K562 (cell line): Measurements from ENCODE around the gene LIN28B. TPM values are rescaled to one million over a fixed set of nuclear protein-coding genes. Genes with fewer than 3 reads are reported as not detected.

Experiments used
- ATAC-seq: fragments of 200-7000 bp; cut with Tn5 transposase; 3 replicates; pipeline ENCODE4 v1.9.1; 2020; ENCODE audit warnings: moderate library complexity
- BruUV-seq: library from RNA; stranded (reverse); fragments of 400-500 nt; replicated peaks from 2 replicates; lab custom pipeline; 2021; lab: Mats Ljungman, UMichigan
- CTCF ChIA-PET: fragments of 300-600 bp; formaldehyde crosslinking; extraction: SDS; loops from one replicate; lab custom pipeline; 2021; ENCODE audit warnings: low intra/inter-chr PET ratio; lab: Yijun Ruan, JAX
- POLR2A ChIA-PET: fragments of 300-600, 350-650 bp; sonication (Branson Sonifier 250); formaldehyde crosslinking; extraction: SDS; loops from one replicate; lab custom pipeline; 2021; ENCODE audit warnings: antibody characterized with exemption, inconsistent platforms; lab: Yijun Ruan, JAX
- DNase-seq, 4 experiments: peaks; one replicate each; pipeline versions ENCODE4 v3.0.0 to v3.0.0-alpha.2; 2011 to 2018; ENCODE audit warnings: low spot score in 3 of 4, mixed read lengths in 3 of 4; ENCODE audit errors: extremely low read depth in 1 of 4
- FAIRE-seq: peaks from 2 replicates; lab custom pipeline; 2011; peaks lifted over from hg19 to GRCh38; lab: Jason Lieb, UNC
- H2AFZ ChIP-seq: 2 replicates; pipeline ENCODE4 v1.6.0; 2011; ENCODE audit warnings: low read depth, low read length, control low read depth, inconsistent platforms
- H3K27ac ChIP-seq: fragments of 200-600 bp; 3 replicates; pipeline ENCODE4 v1.8.0; 2011; ENCODE audit warnings: low read depth, mild to moderate bottlenecking, control low read depth, inconsistent platforms, low read length, moderate library complexity, mixed read lengths; ENCODE audit errors: extremely low read depth
- H3K27me3 ChIP-seq, 2 experiments: fragments of 300-600 bp in 1 of 2; 2 replicates in 1 of 2; 3 replicates in 1 of 2; pipeline versions ENCODE4 v1.6.0 to v1.8.0; 2011; ENCODE audit warnings: inconsistent platforms in 2 of 2, low read length in 2 of 2, mild to moderate bottlenecking in 1 of 2, mixed read lengths in 1 of 2, moderate library complexity in 1 of 2; ENCODE audit not compliant: control insufficient read depth in 2 of 2, insufficient read depth in 2 of 2
- H3K36me3 ChIP-seq: fragments of 300-600 bp; 3 replicates; pipeline ENCODE4 v1.8.0; 2011; ENCODE audit warnings: mild to moderate bottlenecking, low read length, inconsistent platforms; ENCODE audit not compliant: control insufficient read depth, insufficient read depth
- H3K4me1 ChIP-seq, 2 experiments: fragments of 200-600 bp in 1 of 2; replicated peaks in 1 of 2; 2 replicates in 1 of 2; 3 replicates in 1 of 2; pipeline versions ENCODE4 v1.5.1 to v1.8.0; 2011; ENCODE audit warnings: inconsistent platforms in 2 of 2, low read length in 2 of 2, mild to moderate bottlenecking in 1 of 2, mixed read lengths in 1 of 2, moderate library complexity in 1 of 2; ENCODE audit not compliant: control insufficient read depth in 2 of 2, insufficient read depth in 2 of 2
- H3K4me2 ChIP-seq: 2 replicates; pipeline ENCODE4 v1.6.1; 2011; ENCODE audit warnings: low read length, control low read depth, inconsistent platforms, mixed read lengths; ENCODE audit not compliant: insufficient read depth
- H3K4me3 ChIP-seq: fragments of 200-600 bp; sonication (generic), shearing (Covaris generic); 2 replicates; pipeline ENCODE4 v1.5.1; 2016; ENCODE audit warnings: control low read depth, inconsistent platforms
- H3K79me2 ChIP-seq: fragments of 200-600 bp; 3 replicates; pipeline ENCODE4 v1.8.0; 2011; ENCODE audit warnings: low read length, inconsistent platforms; ENCODE audit not compliant: control insufficient read depth, insufficient read depth
- H3K9ac ChIP-seq, 2 experiments: 2 replicates each; pipeline versions ENCODE4 v1.6.0 to v1.6.1; 2011; ENCODE audit warnings: low read depth in 2 of 2, low read length in 2 of 2, control low read depth in 1 of 2, inconsistent platforms in 1 of 2, mild to moderate bottlenecking in 1 of 2, mixed read lengths in 1 of 2; ENCODE audit not compliant: insufficient read depth in 1 of 2
- H3K9me1 ChIP-seq: one replicate; pipeline ENCODE4 v1.6.0; 2011; ENCODE audit warnings: inconsistent platforms, mild to moderate bottlenecking, low read length, moderate library complexity; ENCODE audit not compliant: control insufficient read depth, insufficient read depth
- H3K9me3 ChIP-seq: replicated peaks from 2 replicates; pipeline ENCODE4 v1.5.1; 2011; ENCODE audit warnings: low read depth, low read length, inconsistent platforms; ENCODE audit not compliant: control insufficient read depth, insufficient read depth
- H4K20me1 ChIP-seq: replicated peaks from 2 replicates; pipeline ENCODE4 v1.6.1; 2011; ENCODE audit warnings: low read length, inconsistent platforms, mixed read lengths; ENCODE audit not compliant: control insufficient read depth, insufficient read depth
- CC2D1A ChIP-seq: fragments of 450-650 bp; IDR thresholded peaks from 2 replicates; pipeline ENCODE4 v1.6.1; 2017; ENCODE audit warnings: mild to moderate bottlenecking
- CREBBP ChIP-seq: IDR thresholded peaks from one replicate; pipeline ENCODE4 v1.6.1; 2012; ENCODE audit warnings: low read depth, mild to moderate bottlenecking, control low read depth, inconsistent platforms, low read length
- ETV1 ChIP-seq: fragments of 450-650 bp; conservative IDR thresholded peaks from 2 replicates; pipeline ENCODE4 v1.6.1; 2016; ENCODE audit warnings: missing genetic modification characterization, control low read depth, low read depth, missing compliant biosample characterization
- FOXA1 ChIP-seq: fragments of 450-650 bp; IDR thresholded peaks from 2 replicates; pipeline ENCODE4 v1.6.1; 2016; ENCODE audit warnings: mild to moderate bottlenecking, borderline replicate concordance
- NR2F6 ChIP-seq: fragments of 450-650 bp; formaldehyde crosslinking; IDR thresholded peaks from 2 replicates; pipeline ENCODE4 v1.4.0; 2020; ENCODE audit warnings: mild to moderate bottlenecking
- POU5F1 ChIP-seq: fragments of 150-350 bp; IDR thresholded peaks from 2 replicates; pipeline ENCODE4 v1.6.1; 2014; ENCODE audit warnings: borderline replicate concordance, low read length, low read depth, mild to moderate bottlenecking; ENCODE audit not compliant: partially characterized antibody
- SRSF9 ChIP-seq: fragments of 200-400 bp; formaldehyde crosslinking; IDR thresholded peaks from 2 replicates; pipeline ENCODE4 v1.6.1; 2017; ENCODE audit warnings: low read depth, low read length, borderline replicate concordance
- ZC3H4 ChIP-seq: sonication (generic); formaldehyde crosslinking; IDR thresholded peaks from 2 replicates; pipeline ENCODE4 v1.9.0; 2021; ENCODE audit warnings: missing genetic modification reagents, borderline replicate concordance
- ZFX ChIP-seq: sonication (generic); formaldehyde crosslinking; IDR thresholded peaks from 2 replicates; pipeline ENCODE4 v1.8.0; 2022; ENCODE audit warnings: mild to moderate bottlenecking, missing genetic modification reagents, moderate library complexity
- ZNF589 ChIP-seq: fragments of 200-800 bp; sonication (Bioruptor generic); IDR thresholded peaks from 2 replicates; pipeline ENCODE4 v1.6.1; 2016; ENCODE audit warnings: low read depth, missing genetic modification characterization, missing compliant biosample characterization
- ZNF76 ChIP-seq: fragments of 250-450 bp; sonication (Bioruptor Pico); IDR thresholded peaks from 2 replicates; pipeline ENCODE4 v1.4.0; 2020; ENCODE audit warnings: mild to moderate bottlenecking, moderate library complexity, borderline replicate concordance
- ZNF778 ChIP-seq: fragments of 450-650 bp; formaldehyde crosslinking; IDR thresholded peaks from 2 replicates; pipeline ENCODE4 v1.4.0; 2020; ENCODE audit warnings: mild to moderate bottlenecking, moderate library complexity
- WGBS: fragments of 100-300 bp; shearing (Covaris generic); methylation state at CpG from one replicate; pipeline ENCODE4 v1.1.6; 2016; ENCODE audit warnings: low coverage, mixed read lengths; ENCODE audit not compliant: insufficient coverage; ENCODE audit errors: missing lambda C conversion rate; 5-methylcytosine and 5-hydroxymethylcytosine counted together
- in situ Hi-C: fragments of 300-500 bp; cut with MboI; formaldehyde crosslinking; loops from 4 replicates; pipeline ENCODE4 v1.15.0; 2018; ENCODE audit warnings: inconsistent platforms, mixed read lengths
- intact Hi-C: fragments of 100-400 bp; cut with micrococcal nuclease; formaldehyde crosslinking; loops from 2 replicates; pipeline ENCODE4 v1.14.2; 2022
- polyA plus RNA-seq, 8 experiments: library from polyadenylated mRNA; depleted of rRNA in 4 of 8; stranded (reverse) in 5 of 8; unstranded in 3 of 8; fragments of >200 nt; fragmentation: Nextera tagmentation in 2 of 8; fragmentation: Illumina TruSeq in 1 of 8; extraction: Ambion mirVana in 2 of 8; extraction: Trizol in 1 of 8; gene quantifications; 2 replicates each; pipeline versions ENCODE4 v1.2.1 to v1.2.3, GENCODE V29; 2011 to 2014; ENCODE audit warnings: inconsistent platforms in 1 of 8, missing spikeins in 1 of 8
- total RNA-seq, 7 experiments: library from RNA; depleted of rRNA in 6 of 7; stranded (reverse); fragments of >200 nt in 6 of 7; fragmentation: Illumina TruSeq in 2 of 7; extraction: Trizol in 2 of 7; gene quantifications; 2 replicates each; pipeline versions ENCODE4 v1.2.1 to v1.2.3, GENCODE V29; 2011 to 2021; ENCODE audit warnings: low replicate concordance in 1 of 7
- TF ChIP-seq, protein P1 (sequence below): fragments of 450-650 bp; IDR thresholded peaks from 2 replicates; pipeline ENCODE4 v1.6.1; 2017; ENCODE audit warnings: antibody characterized with exemption
- TF ChIP-seq, protein P2 (sequence below): fragments of 450-650 bp; formaldehyde crosslinking; conservative IDR thresholded peaks from 2 replicates; pipeline ENCODE4 v1.4.0; 2022; ENCODE audit warnings: mild to moderate bottlenecking, missing genetic modification characterization
- TF ChIP-seq, protein P3 (sequence below): sonication (generic); formaldehyde crosslinking; IDR thresholded peaks from 2 replicates; pipeline ENCODE4 v1.8.0; 2023; ENCODE audit warnings: mild to moderate bottlenecking, missing genetic modification reagents

Gene LIN28B
- total and polyA plus RNA-seq, 9 of the 15 experiments (the other 6 are each of a cell fraction or from before 2014, with no cell fraction given) = 20.9 to 77.3 (median 42.1) TPM

DNA sequence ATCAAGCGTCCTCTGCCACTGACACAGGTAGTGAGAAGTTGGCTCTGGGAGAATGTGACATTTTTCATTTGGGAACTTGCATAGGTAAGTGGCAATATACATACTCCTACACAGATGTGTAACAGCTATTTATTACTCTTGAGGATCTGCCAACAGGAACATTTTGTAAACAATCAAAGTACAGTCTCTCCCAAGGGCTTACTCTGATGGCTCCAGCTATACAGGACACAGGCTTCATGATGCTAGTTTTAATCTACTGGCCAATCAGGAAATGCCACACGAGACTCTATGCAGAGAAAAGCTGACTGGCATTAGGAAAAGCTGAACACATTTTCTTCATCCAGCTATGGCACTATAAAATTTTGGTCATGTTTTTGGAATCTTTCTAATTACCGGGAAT lies 165.1 kb downstream of the LIN28B start:
- Histone ChIP-seq H4K20me1 (no peaks in the 10 kb centered on the region), H3K9me1 (no peaks in the 10 kb centered on the region), H3K4me1 (no peaks in the 10 kb centered on the region), H3K4me2 (no peak overlapping the region), H3K79me2 (no peaks in the 10 kb centered on the region), H3K27ac (no peak overlapping the region), H3K4me3 (no peak overlapping the region), H3K9me3 (no peaks in the 10 kb centered on the region), H3K36me3 (no peaks in the 10 kb centered on the region), H3K9ac (no peak overlapping the region), H3K27me3 (peaks cover 14 to 20% of the 10 kb centered on the region in 2 experiments; a peak in 4 of 5 replicates), H2AFZ (no peak overlapping the region)
- DNase-seq (no peak), ATAC-seq (no peak), FAIRE-seq (no peak)
- ChIA-PET POLR2A (interaction anchor here (0.8 to 1.2 kb wide), 2 partner anchors 8 to 231 kb away, joined by 3 to 4 read pairs; no protein-coding TSS in a partner anchor), CTCF (no interaction called here)
- no TSS peak for BruUV-seq
- 0% methylated on average over 3 of the region's 3 CpGs for WGBS
- in situ Hi-C loops = no loop called here
- intact Hi-C loops = no loop called here
- TF ChIP-seq, protein P1, sequence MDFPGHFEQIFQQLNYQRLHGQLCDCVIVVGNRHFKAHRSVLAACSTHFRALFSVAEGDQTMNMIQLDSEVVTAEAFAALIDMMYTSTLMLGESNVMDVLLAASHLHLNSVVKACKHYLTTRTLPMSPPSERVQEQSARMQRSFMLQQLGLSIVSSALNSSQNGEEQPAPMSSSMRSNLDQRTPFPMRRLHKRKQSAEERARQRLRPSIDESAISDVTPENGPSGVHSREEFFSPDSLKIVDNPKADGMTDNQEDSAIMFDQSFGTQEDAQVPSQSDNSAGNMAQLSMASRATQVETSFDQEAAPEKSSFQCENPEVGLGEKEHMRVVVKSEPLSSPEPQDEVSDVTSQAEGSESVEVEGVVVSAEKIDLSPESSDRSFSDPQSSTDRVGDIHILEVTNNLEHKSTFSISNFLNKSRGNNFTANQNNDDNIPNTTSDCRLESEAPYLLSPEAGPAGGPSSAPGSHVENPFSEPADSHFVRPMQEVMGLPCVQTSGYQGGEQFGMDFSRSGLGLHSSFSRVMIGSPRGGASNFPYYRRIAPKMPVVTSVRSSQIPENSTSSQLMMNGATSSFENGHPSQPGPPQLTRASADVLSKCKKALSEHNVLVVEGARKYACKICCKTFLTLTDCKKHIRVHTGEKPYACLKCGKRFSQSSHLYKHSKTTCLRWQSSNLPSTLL = no peak
- TF ChIP-seq, protein P2, sequence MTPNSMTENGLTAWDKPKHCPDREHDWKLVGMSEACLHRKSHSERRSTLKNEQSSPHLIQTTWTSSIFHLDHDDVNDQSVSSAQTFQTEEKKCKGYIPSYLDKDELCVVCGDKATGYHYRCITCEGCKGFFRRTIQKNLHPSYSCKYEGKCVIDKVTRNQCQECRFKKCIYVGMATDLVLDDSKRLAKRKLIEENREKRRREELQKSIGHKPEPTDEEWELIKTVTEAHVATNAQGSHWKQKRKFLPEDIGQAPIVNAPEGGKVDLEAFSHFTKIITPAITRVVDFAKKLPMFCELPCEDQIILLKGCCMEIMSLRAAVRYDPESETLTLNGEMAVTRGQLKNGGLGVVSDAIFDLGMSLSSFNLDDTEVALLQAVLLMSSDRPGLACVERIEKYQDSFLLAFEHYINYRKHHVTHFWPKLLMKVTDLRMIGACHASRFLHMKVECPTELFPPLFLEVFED (CRISPR knock-in tag) = no peak
- TF ChIP-seq CREBBP = no peak
- TF ChIP-seq NR2F6 (CRISPR knock-in tag) = no peak
- TF ChIP-seq ZC3H4 (CRISPR knock-in tag) = no peak
- TF ChIP-seq ZFX (CRISPR knock-in tag) = no peak
- no peak for TF ChIP-seq FOXA1
- TF ChIP-seq ZNF778 (CRISPR knock-in tag) = no peak
- TF ChIP-seq, protein P3, sequence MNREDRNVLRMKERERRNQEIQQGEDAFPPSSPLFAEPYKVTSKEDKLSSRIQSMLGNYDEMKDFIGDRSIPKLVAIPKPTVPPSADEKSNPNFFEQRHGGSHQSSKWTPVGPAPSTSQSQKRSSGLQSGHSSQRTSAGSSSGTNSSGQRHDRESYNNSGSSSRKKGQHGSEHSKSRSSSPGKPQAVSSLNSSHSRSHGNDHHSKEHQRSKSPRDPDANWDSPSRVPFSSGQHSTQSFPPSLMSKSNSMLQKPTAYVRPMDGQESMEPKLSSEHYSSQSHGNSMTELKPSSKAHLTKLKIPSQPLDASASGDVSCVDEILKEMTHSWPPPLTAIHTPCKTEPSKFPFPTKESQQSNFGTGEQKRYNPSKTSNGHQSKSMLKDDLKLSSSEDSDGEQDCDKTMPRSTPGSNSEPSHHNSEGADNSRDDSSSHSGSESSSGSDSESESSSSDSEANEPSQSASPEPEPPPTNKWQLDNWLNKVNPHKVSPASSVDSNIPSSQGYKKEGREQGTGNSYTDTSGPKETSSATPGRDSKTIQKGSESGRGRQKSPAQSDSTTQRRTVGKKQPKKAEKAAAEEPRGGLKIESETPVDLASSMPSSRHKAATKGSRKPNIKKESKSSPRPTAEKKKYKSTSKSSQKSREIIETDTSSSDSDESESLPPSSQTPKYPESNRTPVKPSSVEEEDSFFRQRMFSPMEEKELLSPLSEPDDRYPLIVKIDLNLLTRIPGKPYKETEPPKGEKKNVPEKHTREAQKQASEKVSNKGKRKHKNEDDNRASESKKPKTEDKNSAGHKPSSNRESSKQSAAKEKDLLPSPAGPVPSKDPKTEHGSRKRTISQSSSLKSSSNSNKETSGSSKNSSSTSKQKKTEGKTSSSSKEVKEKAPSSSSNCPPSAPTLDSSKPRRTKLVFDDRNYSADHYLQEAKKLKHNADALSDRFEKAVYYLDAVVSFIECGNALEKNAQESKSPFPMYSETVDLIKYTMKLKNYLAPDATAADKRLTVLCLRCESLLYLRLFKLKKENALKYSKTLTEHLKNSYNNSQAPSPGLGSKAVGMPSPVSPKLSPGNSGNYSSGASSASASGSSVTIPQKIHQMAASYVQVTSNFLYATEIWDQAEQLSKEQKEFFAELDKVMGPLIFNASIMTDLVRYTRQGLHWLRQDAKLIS (CRISPR knock-in tag) = no peak
- no peak for TF ChIP-seq POU5F1
- TF ChIP-seq ZNF589 (CRISPR knock-in tag) = no peak
- TF ChIP-seq CC2D1A = no peak
- TF ChIP-seq ETV1 = no peak
- TF ChIP-seq SRSF9 = no peak
- no peak for TF ChIP-seq ZNF76 (CRISPR knock-in tag)
